Measurements from ENCODE around the gene AMIGO1. TPM values are rescaled to one million over a fixed set of nuclear protein-coding genes. Genes with fewer than 3 reads are reported as not detected.

AMIGO1 gene
- total and polyA plus RNA-seq, 2 of the 8 experiments (the other 6 are each of a cell fraction or from before 2014, with no cell fraction given) = 1.5 to 2.7 TPM

DNA sequence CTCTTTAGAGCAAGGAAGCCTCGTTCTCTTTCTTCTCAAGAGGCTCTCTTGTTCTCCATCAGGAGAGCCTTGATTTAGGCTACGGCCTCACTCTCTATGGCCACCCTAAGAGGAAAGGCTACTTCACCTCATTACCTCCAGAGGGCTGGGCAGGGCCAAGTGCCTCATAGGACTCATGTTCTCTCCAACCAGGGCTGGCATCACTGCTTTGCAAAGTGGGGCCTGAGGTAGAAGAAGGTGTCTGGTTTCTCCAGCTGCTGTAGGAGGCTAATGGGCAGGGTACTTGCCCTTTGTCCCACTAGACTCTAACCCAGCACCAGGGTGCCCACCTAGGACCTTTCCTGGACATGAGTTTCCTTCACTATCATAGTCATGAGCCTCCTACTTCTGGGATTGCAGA, 27.9 kb downstream of the AMIGO1 start:
- Histone ChIP-seq H2BK20ac (ENCODE audit: low read length) (no peak overlapping the region), H3K23ac (ENCODE audit: insufficient read length) (no peak overlapping the region), H3K79me2 (ENCODE audit: control insufficient read depth in 1 of 2, insufficient read depth in 2 of 2, low read length in 2 of 2) (no peaks in the 10 kb centered on the region), H3K27me3 (replicated peaks in 1 of 4; ENCODE audit: control insufficient read depth in 3 of 4, extremely low read depth in 1 of 4, insufficient read depth in 3 of 4, low read length in 3 of 4) (peaks cover 0 to 5% (median 0%) of the 10 kb centered on the region in 4 experiments; a peak in 1 of 7 replicates), H2BK12ac (ENCODE audit: low read depth, low read length) (no peak overlapping the region), H3K23me2 (ENCODE audit: low read depth, low read length) (peaks cover 16% of the 10 kb centered on the region), H3K14ac (ENCODE audit: insufficient read length) (no peak overlapping the region), H2BK15ac (ENCODE audit: low read length) (no peak overlapping the region), H3K79me1 (ENCODE audit: low read depth, low read length) (no peaks in the 10 kb centered on the region), H3K56ac (replicated peaks; ENCODE audit: insufficient read length, low read depth, low read length) (no peak overlapping the region), H3K18ac (ENCODE audit: extremely low read depth, low read length) (no peak overlapping the region), H3K4me2 (ENCODE audit: insufficient read depth in 1 of 2, low read depth in 2 of 2, low read length in 2 of 2) (no peak overlapping the region), H2AK5ac (ENCODE audit: low read depth, low read length) (no peak overlapping the region), H2AFZ (ENCODE audit: low read length) (no peak overlapping the region), H3K9ac (replicated peaks in 1 of 4; ENCODE audit: extremely low read depth in 1 of 4, low read depth in 3 of 4, low read length in 3 of 4) (no peak overlapping the region), H4K91ac (replicated peaks; ENCODE audit: insufficient read length, low read length) (no peak overlapping the region), H4K8ac (ENCODE audit: extremely low read depth, insufficient read depth, low read length) (no peak overlapping the region), H3K36me3 (ENCODE audit: control insufficient read depth in 2 of 4, insufficient read depth in 4 of 4, low read length in 3 of 4) (no peaks in the 10 kb centered on the region), H4K20me1 (replicated peaks in 1 of 2; ENCODE audit: control insufficient read depth in 1 of 2, insufficient read depth in 2 of 2, low read length in 2 of 2) (peaks cover 0 to 2% of the 10 kb centered on the region in 2 experiments), H2BK5ac (ENCODE audit: low read depth, low read length) (no peak overlapping the region), H3K9me3 (ENCODE audit: insufficient read depth in 2 of 2, low read depth in 1 of 2, low read length in 1 of 2) (no peaks in the 10 kb centered on the region), H2BK120ac (replicated peaks; ENCODE audit: low read depth, low read length) (no peak overlapping the region), H3K27ac (ENCODE audit: low read depth, low read length) (no peak overlapping the region), H3K4me3 (ENCODE audit: extremely low read depth in 1 of 4, insufficient read depth in 2 of 4, low read depth in 3 of 4, low read length in 4 of 4) (no peak overlapping the region), H3K4me1 (replicated peaks in 1 of 4; ENCODE audit: control insufficient read depth in 3 of 4, insufficient read depth in 4 of 4, low read length in 3 of 4) (peaks cover 0 to 9% (median 1%) of the 10 kb centered on the region in 4 experiments; a peak in 3 of 7 replicates), H3K4ac (replicated peaks; ENCODE audit: insufficient read length, low read depth, low read length) (no peak overlapping the region), H4K5ac (ENCODE audit: insufficient read length, low read depth, low read length) (no peak overlapping the region)
- TF ChIP-seq SIRT6 (IDR thresholded peaks at IDR 0.05; ENCODE audit: low read length) (no peak), CBX5 (IDR thresholded peaks at IDR 0.05; ENCODE audit: low read depth, low read length) (no peak), EP300 (IDR thresholded peaks at IDR 0.05; ENCODE audit: borderline replicate concordance in 1 of 2, low read depth in 2 of 2, low read length in 2 of 2) (no peak), SIX5 (IDR thresholded peaks at IDR 0.05; ENCODE audit: low read depth, low read length) (no peak), CREB1 (IDR thresholded peaks at IDR 0.05) (no peak), KDM5A (IDR thresholded peaks at IDR 0.05; ENCODE audit: low read length) (no peak), EZH2 (IDR thresholded peaks at IDR 0.05; ENCODE audit: low read depth, low read length, severe bottlenecking) (no peak), POLR2AphosphoS5 (IDR thresholded peaks at IDR 0.05; ENCODE audit: low read depth, low read length) (no peak)
- TF ChIP-seq, protein P1, sequence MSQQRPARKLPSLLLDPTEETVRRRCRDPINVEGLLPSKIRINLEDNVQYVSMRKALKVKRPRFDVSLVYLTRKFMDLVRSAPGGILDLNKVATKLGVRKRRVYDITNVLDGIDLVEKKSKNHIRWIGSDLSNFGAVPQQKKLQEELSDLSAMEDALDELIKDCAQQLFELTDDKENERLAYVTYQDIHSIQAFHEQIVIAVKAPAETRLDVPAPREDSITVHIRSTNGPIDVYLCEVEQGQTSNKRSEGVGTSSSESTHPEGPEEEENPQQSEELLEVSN (IDR thresholded peaks at IDR 0.05) = no peak
- WGBS, 2 experiments (ENCODE audit: extremely low coverage in 1 of 2, insufficient coverage in 1 of 2, insufficient read length in 1 of 2, insufficient replicate concordance in 2 of 2, low coverage in 1 of 2, low lambda C conversion rate in 2 of 2, missing lambda C conversion rate in 1 of 2) = 60% methylated on average over 2 of the region's 2 CpGs; no CpG with 5 or more reads in 1 of the 2 experiments
- ChIA-PET POLR2A (ENCODE audit: partially characterized antibody) (interaction anchor here (1.2 kb wide), 1 partner anchor 54 kb away, joined by 3 read pairs; no protein-coding TSS in a partner anchor), CTCF (ENCODE audit: partially characterized antibody) (interaction anchor here (0.6 to 43.7 kb wide), 6 partner anchors 10 to 158 kb away, joined by 3 to 1755 read pairs (median 14); partner anchors contain the start of genes CYB561D1 and GPR61)
- DNase-seq (ENCODE audit: low read depth in 1 of 2, low spot score in 2 of 2) (no peak), FAIRE-seq (no peak)
